Breast epithelium (tissue), 4 donors: ENCODE data around the gene ATXN1L. TPM values are rescaled to one million over a fixed set of nuclear protein-coding genes. Genes with fewer than 3 reads are reported as not detected.

Experiments used
- DNase-seq, 2 donors: peaks; one replicate each; pipeline ENCODE4 v3.0.0-alpha.2; 2019; ENCODE audit warnings: low spot score in 2 of 2
- H3K27ac ChIP-seq, 2 donors: fragments of 200-600 bp; sonication (generic) in 1 of 2; one replicate each; pipeline ENCODE4 v1.5.1; 2016 to 2019; ENCODE audit warnings: mild to moderate bottlenecking in 1 of 2
- H3K27me3 ChIP-seq, 2 donors: fragments of 200-600 bp; sonication (generic) in 1 of 2; one replicate each; pipeline versions ENCODE4 v1.5.1 to v1.6.0; 2017 to 2019; ENCODE audit warnings: control low read depth in 1 of 2, mild to moderate bottlenecking in 1 of 2
- H3K36me3 ChIP-seq: fragments of 200-600 bp; one replicate; pipeline ENCODE4 v1.5.1; 2019
- H3K4me1 ChIP-seq, 2 donors: fragments of 200-600 bp; sonication (generic); one replicate each; pipeline ENCODE4 v1.5.1; 2016 to 2019; ENCODE audit warnings: control low read depth in 1 of 2
- H3K4me3 ChIP-seq, 3 donors: fragments of 200-600 bp; sonication (generic); 1 replicate in 2 of 3; 2 replicates in 1 of 3; pipeline ENCODE4 v1.5.1; 2016 to 2019; ENCODE audit warnings: mild to moderate bottlenecking in 3 of 3, moderate library complexity in 2 of 3
- H3K9me3 ChIP-seq, 2 donors: fragments of 200-600 bp; sonication (generic) in 1 of 2; one replicate each; pipeline ENCODE4 v1.5.1; 2016 to 2019; ENCODE audit warnings: control low read depth in 1 of 2
- CTCF ChIP-seq, 3 donors: fragments of 450-650 bp; IDR thresholded peaks; one replicate each; pipeline ENCODE4 v1.5.1; 2016 to 2017; ENCODE audit warnings: antibody characterized with exemption in 3 of 3, mild to moderate bottlenecking in 3 of 3, moderate library complexity in 3 of 3
- POLR2A ChIP-seq: fragments of 450-650 bp; IDR thresholded peaks from one replicate; pipeline ENCODE4 v1.6.1; 2016; ENCODE audit warnings: antibody characterized with exemption, mild to moderate bottlenecking, moderate library complexity
- POLR2AphosphoS5 ChIP-seq, 3 donors: sonication (generic); formaldehyde crosslinking; IDR thresholded peaks; one replicate each; pipeline ENCODE4 v1.6.1; 2017; ENCODE audit warnings: antibody characterized with exemption in 3 of 3
- intact Hi-C: fragments of 100-400 bp; cut with DNase I; formaldehyde crosslinking; loops from one replicate; pipeline ENCODE4 v1.15.1; 2023; ENCODE audit warnings: low total_unique reads
- total RNA-seq, 3 donors: library from RNA; depleted of rRNA; stranded (reverse); fragments of >200 nt; gene quantifications; one replicate each; pipeline ENCODE4 v1.1.0, GENCODE V29; 2016

ATXN1L gene
- total RNA-seq, 3 donors from 2014 or later: 19.3 to 41.1 (median 28.0) TPM

GRCh38 chr16:71834291-71834690 lies 11.5 kb upstream of the ATXN1L start:
- TF ChIP-seq POLR2AphosphoS5 (IDR thresholded peaks at IDR 0.05) (no peak), CTCF (IDR thresholded peaks at IDR 0.05) (no peak), POLR2A (no peak)
- intact Hi-C loops: no loop called here
- no peak for DNase-seq
- no peaks in the 10 kb centered on the region for H3K27me3 ChIP-seq
- H3K9me3 ChIP-seq: no peaks in the 10 kb centered on the region
- H3K4me1 ChIP-seq: no peaks in the 10 kb centered on the region
- H3K36me3 ChIP-seq: no peaks in the 10 kb centered on the region
- no peak overlapping the region for H3K27ac ChIP-seq
- no peak overlapping the region for H3K4me3 ChIP-seq

GRCh38 chr16:71837150-71837549 lies 8.6 kb upstream of the ATXN1L start:
- H3K4me3 ChIP-seq: no peak overlapping the region
- intact Hi-C loops: no loop called here
- no peaks in the 10 kb centered on the region for H3K27me3 ChIP-seq
- no peaks in the 10 kb centered on the region for H3K9me3 ChIP-seq
- H3K4me1 ChIP-seq: no peaks in the 10 kb centered on the region
- no peak for TF ChIP-seq CTCF (IDR thresholded peaks at IDR 0.05)
- no peak for TF ChIP-seq POLR2A
- no peak for TF ChIP-seq POLR2AphosphoS5 (IDR thresholded peaks at IDR 0.05)
- no peaks in the 10 kb centered on the region for H3K36me3 ChIP-seq
- H3K27ac ChIP-seq: no peak overlapping the region
- DNase-seq: no peak

- no peak for TF ChIP-seq POLR2A
- H3K27me3 ChIP-seq: no peaks in the 10 kb centered on the region
- intact Hi-C loops: no loop called here
Measured at GRCh38 chr16:71840052-71840451, 5.7 kb upstream of the ATXN1L start.

GRCh38 chr16:71843572-71843971 lies 2.2 kb upstream of the ATXN1L start:
- H3K27ac ChIP-seq: no peak overlapping the region
- no peak for TF ChIP-seq POLR2AphosphoS5 (IDR thresholded peaks at IDR 0.05)
- TF ChIP-seq CTCF (IDR thresholded peaks at IDR 0.05): no peak
- no peak for TF ChIP-seq POLR2A
- H3K36me3 ChIP-seq: peaks cover 1% of the 10 kb centered on the region
- intact Hi-C loops: no loop called here
- DNase-seq: no peak
- no peaks in the 10 kb centered on the region for H3K4me1 ChIP-seq
- H3K27me3 ChIP-seq: no peaks in the 10 kb centered on the region
- H3K9me3 ChIP-seq: no peaks in the 10 kb centered on the region
- no peak overlapping the region for H3K4me3 ChIP-seq

More at GRCh38 chr16:71840052-71840451, 5.7 kb upstream of the ATXN1L start:
- no peak for DNase-seq
- H3K4me3 ChIP-seq: no peak overlapping the region
- no peaks in the 10 kb centered on the region for H3K36me3 ChIP-seq
- no peaks in the 10 kb centered on the region for H3K4me1 ChIP-seq
- H3K9me3 ChIP-seq: no peaks in the 10 kb centered on the region
- no peak overlapping the region for H3K27ac ChIP-seq

- no peak for DNase-seq
- Histone ChIP-seq H3K36me3 (peaks cover 6% of the 10 kb centered on the region), H3K27me3 (no peaks in the 10 kb centered on the region), H3K4me1 (no peaks in the 10 kb centered on the region), H3K4me3 (peak overlapping the region; percentile 91 to 100 (median 100)), H3K9me3 (no peaks in the 10 kb centered on the region), H3K27ac (peak overlapping the region; percentile 94 to 96)
- no peak for TF ChIP-seq CTCF (IDR thresholded peaks at IDR 0.05)
- TF ChIP-seq POLR2AphosphoS5 (IDR thresholded peaks at IDR 0.05): no peak
- no peak for TF ChIP-seq POLR2A
- intact Hi-C loops: no loop called here
Measured at GRCh38 chr16:71846431-71846830, 655 bp downstream of the ATXN1L start.

- TF ChIP-seq CTCF (IDR thresholded peaks at IDR 0.05) (no peak), POLR2AphosphoS5 (IDR thresholded peaks at IDR 0.05) (no peak), POLR2A (no peak)
Measured at GRCh38 chr16:71847096-71847495, 1.3 kb downstream of the ATXN1L start.

More at GRCh38 chr16:71847096-71847495, 1.3 kb downstream of the ATXN1L start:
- H3K4me3 ChIP-seq: peak overlapping the region; percentile 91 to 100 (median 100)
- no peaks in the 10 kb centered on the region for H3K9me3 ChIP-seq
- peaks cover 6% of the 10 kb centered on the region for H3K36me3 ChIP-seq
- H3K27me3 ChIP-seq: no peaks in the 10 kb centered on the region
- intact Hi-C loops: no loop called here
- DNase-seq: no peak
- H3K27ac ChIP-seq: no peak overlapping the region
- H3K4me1 ChIP-seq: no peaks in the 10 kb centered on the region
